Daoy (cell line): ENCODE results near the gene ATXN1. TPM values are rescaled to one million over a fixed set of nuclear protein-coding genes. Genes with fewer than 3 reads are reported as not detected.

Source experiments
- DNase-seq: peaks from one replicate; pipeline ENCODE4 v3.0.0-alpha.2; 2015; ENCODE audit warnings: low read depth
- total RNA-seq: library from RNA; depleted of rRNA; stranded (reverse); fragments of >200 nt; shearing (Covaris generic); gene quantifications from 2 replicates; pipeline ENCODE4 v1.2.3, GENCODE V29; 2014

The ATXN1 gene
- total RNA-seq, 1 experiment from 2014 or later = 33.8 TPM

DNA sequence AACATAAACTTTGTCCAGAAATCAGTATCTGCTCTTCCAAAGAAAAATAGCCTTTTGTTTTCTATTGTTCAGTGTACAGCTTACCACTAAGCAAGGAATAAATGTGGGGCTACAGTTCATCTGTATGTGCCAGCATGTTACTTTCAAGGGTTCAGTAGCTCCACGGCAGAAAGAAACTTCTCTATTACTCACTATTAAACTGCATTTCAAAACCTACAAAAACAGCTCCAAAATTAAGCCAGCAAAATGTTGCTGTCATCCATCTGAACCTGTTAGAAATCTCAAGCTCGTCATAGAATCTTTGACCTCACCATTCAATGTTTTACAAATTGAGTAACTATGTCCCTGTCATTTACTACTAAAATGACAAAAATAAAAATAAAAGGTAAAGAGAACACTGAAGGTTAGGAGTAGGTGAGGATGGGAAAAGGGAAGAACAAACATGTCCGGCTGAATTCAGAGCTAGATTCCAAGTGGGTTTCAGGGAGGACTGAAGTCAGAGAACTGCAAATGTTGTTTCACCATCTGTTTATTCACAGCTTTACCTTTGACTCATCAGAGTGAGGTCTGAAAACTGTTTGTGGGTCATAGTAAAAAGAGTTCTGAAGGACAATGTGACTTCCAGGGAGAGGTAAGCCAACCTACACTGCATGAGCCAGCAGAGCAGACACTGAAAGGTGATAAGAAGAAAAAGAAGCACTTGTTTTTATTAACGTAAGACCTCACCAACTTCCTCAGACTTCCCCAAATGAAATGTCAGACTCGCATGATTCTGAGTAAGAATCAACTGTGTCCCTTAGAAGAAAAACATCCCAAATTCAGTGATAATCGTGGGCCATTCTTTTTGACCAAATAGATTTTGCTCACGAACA, 62.0 kb downstream of the ATXN1 start:
- peak; percentile 63 for DNase-seq

DNA sequence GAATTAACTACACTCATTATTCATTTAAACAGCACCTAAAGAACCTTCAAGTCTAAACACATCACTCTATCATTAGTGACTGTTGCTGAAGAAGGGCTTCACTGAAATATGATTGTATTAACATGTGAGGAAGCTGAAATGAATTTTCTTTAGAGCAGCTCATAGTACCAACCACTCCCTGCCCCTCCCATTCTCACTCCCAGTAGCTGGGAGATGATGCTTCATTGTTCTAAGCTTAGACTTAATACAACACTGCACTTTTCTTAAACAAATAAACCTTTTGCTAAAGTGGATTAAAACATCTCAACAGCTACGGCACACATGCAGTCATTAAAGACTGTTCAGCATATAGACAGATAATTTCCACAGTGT, 63.1 kb downstream of the ATXN1 start:
- peak; percentile 32 for DNase-seq

DNA sequence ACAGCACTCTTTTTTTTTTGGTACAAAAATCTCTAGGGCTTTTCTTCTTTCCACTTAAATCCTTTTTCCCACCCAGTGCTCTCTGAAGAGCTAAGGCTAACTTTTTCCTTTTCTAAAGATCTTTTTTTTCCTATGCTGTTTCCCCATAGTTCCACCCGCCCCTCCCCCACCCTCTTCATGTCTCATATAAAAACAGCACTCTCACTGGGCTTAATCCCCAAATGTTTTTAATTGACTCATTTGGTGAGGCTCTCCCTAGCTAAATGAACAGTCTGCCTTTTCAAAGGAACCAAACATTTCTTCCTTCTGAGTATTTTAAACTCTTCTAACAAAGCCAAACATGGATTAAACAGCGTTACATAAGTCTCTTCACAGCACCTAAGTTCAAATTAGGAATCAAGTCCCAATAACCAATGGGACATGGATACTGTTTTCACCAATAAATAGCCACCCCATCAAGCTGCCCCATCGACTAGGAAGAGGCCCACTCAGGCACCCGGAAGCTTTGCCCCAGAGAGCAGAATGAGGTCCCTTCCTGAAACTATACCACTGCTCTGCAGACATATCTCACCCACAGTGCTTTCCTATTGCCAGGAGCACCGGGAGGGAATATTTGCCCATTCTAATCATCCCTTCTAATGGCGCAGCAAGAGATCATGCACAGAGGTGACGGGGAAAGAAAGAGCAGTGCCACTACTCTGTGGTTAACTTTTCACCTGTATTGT, 63.7 kb downstream of the ATXN1 start:
- peak; percentile 21 for DNase-seq

DNA sequence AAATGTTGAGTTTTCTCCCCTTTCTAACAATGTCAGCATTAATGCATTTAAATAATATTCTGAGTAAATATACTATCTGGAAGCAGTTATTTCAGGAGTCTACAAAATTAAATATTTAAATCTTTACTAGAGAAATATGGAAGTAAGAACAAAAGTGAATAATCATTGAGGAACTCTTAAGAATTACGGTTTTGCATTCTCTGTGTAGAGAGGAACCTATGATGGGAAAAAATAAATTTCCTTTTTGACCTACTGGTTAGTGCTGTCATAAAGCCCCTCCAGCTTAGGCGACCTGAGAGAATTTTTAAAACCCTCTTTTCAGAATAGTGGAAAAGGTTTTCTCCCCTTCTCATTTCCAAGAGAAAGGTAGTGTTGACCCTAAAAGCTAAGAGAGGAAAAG, 64.8 kb downstream of the ATXN1 start:
- DNase-seq = no peak

DNA sequence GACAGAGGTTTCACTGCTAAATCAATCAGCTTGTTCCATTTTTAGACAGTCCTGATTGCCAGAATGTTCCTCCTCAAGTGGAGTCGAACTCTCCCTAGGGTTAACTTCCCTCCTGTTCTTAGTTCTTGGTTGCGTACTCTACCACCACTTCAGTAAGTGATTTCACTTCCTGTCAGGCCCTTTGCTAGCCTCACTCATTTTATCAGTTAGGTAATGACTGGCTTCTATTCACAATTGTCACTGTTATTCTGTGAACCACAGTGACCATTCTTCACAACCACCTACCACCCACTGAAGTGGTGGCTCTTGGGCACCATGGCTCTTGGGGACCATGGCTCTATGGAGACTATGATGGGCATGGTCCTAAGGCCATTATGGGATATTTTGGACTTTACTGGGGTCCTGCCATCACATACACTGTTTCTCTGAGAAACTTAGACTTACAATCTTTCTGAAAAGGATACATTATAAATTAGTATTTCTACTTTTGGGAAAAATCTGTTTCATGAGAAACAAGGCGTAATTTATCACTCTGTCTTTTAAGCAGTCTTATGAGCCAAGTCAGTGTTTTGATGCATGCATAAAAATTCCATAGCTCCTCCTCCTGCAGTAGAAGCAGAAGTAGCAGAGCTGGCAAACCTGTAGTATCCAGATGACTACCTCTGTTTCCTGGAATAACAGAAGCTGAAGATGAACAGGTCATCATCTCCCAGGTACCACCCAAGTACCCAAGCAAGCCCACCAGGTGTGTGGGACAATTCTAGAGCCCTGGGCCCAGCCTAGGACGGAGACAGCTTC, 66.3 kb downstream of the ATXN1 start:
- no peak for DNase-seq

DNA sequence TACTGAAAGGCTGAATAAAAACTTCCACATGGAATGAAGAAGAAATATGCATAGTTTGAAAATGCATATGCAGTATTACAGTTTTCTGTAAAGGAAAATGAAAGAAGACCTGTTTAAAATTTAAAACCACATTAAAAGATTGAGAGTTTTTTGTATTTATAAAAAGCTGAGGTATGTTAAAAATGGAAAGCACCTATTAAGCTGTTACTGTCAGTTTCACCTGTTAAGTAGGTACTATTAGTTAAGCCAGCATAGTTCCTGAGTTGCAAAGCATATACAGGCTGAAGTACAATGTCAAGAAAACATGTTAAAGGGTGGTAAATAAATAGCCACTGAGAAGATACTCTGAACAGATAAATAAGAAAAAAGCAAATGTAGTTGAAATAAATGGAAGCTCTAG, 69.9 kb downstream of the ATXN1 start:
- no peak for DNase-seq

DNA sequence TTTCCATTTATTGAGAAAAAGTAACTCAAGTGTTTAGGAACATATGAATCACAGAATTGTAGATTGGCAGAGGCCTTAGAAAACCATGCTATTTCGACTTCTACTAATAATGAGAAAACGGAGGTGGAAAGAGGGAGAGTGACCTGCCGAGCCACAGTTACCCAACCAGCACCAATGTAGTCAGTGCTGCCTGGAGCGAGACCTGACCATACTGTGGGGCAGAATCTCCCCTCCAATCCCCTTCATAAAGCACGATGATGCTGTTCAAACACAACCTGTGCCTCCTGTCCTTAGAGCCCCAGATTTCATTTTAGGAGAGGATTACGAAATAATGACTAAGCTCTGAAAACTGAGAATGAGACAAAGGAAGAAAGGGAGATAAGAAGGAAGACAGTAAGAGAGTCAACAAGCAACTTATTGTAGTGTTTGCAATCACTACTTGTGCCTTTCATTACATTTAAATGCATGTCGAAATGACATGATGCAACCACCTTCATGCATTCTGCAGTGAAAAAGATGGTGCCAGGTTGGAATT, 70.6 kb downstream of the ATXN1 start:
- no peak for DNase-seq

DNA sequence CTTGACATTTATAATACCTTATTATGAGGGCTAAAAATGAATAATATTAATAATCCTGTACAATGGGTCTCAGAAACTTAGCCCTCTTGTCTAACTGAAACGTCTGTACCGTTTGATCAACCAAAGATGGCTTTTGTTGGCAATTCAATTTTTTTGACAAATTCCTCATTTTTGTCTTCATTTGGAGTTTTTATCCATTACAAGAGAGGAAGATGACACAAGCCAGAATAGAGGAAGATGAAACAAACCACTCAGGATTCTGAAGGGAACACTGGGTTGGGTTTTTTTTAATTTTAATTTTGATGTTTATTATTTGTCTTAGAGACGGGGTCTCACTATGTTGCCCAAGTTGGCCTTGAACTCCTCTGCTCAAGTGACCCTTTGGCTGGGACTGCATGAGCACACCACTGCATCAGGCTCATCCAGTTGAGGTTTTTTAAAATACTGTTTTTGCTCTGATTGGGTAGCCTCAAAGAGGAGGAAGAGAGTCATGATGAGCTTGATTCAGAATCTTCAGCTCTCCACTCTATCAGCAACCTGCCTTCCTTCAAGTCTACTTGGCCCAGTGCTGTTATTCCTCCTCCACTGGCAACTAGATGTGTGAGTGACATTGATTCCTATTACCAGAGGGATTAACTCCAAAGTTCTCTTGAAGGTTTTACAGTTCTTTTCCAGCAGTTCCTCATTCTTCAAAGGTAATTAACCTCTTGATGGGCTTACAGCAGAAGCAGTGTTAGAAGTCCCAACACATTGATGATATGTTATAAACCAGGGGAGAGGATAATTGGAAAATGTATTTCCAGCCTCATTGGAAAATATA, 71.3 kb downstream of the ATXN1 start:
- DNase-seq = no peak

DNA sequence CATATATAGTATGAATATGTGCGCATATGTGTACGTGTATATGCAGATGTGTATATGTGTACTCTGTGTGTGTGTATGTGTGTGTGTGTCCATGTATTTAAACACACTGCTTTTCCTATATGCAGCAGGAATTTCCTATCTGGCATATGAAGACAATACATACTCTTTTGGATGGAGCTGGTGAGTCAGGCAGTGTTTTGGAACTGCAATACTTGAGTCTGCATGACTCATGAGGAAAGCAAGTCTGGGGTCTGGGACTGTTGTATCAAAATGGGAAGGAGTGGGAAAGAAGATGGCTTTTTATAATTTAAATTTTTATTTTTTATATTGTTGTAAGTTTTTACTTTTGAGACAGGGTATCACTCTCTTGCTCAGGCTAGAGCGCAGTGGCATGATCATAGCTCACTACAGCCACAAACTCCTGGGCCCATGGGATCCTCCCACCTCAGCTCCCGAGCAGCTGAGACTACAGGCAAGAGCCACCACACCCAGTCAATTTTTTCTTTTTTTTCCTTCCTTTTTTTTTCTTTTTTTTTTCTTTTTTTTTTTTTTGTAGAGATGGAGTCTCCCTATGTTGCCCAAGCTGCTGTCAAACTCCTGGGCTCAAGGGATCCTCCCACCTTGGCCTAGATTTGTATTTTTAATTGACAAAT, 72.2 kb downstream of the ATXN1 start:
- DNase-seq = peak; percentile 91

DNA sequence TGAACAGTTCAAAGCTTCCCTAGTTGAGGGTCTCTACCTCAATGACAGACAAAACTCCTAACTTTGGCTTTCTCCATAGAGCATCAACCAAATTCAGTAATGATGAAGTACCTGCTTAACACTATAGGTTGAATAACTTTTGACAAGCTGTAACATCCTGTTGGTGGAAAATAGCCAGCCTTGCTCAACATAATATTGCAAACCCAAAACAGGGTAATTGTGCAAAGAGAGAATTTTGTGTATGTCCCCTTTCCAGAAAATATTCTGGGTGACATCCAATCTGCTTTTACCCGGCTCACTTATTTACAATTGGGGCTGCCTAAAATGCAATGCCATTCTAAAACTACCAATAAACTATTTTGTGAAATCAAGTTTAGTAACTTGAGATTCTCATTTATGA, 72.8 kb downstream of the ATXN1 start:
- DNase-seq = no peak

DNA sequence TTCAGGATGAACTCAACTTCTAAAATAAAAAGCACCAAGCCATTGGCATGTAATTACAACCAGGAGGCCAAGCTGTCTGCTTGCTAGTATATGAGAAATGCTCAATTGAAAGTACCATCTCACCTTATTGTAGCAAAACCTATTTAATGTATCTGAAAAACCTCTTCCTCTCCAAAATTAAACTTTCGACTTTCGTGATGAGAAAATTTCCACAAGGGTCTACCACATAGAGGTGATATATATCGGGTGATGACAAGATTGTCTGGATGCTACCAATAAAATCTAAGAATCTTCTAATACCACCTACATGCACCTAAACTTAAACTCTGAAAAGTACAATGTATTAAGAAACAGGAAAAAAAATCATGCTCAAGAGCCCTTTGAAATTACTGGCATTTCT, 74.2 kb downstream of the ATXN1 start:
- no peak for DNase-seq

DNA sequence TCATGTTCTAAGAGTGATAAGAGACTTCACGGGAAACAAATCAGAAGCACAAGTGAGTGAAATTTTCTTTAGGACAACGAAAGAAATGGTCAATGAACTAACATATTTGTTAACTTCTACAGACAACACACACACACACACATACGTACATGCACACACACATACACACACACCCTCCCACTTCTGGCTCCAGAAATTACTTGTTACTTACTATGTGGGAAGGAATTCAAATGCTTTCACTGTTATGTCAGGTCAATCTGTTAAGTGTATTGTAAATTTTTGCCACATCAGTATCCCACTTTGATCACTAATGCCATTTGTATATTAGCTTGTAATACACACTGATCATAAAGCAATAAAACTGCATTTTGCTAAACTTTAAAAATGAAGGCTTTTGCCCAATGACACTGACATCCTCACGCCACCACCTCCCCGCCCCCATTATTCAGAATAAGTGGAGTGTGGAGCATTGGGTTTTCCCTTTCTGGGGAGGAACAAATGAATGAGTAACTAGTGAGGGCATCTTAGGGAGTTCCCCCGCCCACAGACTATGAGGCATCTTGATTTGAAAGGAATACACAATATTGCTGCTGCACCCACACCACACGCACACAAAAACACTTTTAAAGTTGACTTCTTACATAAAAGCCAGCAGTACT, 76.2 kb downstream of the ATXN1 start:
- peak; percentile 93 for DNase-seq

DNA sequence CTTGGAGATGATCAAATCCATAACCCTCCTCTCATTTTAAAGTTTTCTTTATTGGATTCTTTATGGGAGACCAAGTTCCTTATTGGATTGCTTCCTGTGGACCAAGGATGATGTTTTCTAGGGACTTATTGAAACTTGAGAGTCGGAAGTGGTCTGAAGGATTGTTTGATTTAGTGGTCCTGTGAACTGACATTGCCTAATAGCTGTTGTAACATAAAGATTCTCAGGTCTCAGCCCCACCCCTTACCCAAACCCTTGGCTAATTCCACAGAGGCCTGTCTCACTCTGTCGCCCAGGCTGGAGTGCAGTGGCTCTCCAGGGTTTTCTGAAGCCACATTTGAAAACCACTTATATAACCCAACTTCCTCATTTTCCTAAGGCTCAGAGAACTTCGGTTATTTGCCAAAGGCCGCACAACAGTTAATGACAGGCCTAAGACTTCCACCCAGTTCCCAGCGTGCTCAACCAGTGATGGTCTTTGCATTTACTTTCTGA, 77.0 kb downstream of the ATXN1 start:
- peak; percentile 90 for DNase-seq

DNA sequence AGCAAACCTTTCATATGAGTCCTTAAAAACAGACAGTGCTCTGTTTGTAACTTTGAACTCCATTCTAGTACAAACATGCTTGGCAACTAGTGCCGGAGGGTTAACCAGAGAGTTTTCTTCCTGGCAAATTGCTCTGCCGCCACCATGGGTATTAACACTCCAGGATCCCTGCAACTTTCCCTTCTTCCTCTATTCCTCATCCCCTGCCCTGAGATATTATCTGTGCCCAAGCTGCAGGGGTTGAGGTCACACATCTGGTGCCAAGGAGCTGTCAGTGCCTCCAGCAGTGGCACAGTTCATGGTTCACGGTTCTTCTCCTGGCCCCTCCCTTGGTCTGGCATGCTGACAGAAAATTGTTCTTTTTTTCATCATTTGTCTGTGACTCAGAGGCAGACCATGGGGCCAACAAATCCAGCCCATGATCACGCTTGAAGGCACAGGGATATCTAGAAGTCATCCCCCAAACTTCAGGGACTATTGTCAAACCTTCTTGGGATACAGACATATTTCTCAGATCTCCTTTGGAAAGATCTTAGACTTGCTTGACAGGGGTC, 77.5 kb downstream of the ATXN1 start:
- peak; percentile 96 for DNase-seq

DNA sequence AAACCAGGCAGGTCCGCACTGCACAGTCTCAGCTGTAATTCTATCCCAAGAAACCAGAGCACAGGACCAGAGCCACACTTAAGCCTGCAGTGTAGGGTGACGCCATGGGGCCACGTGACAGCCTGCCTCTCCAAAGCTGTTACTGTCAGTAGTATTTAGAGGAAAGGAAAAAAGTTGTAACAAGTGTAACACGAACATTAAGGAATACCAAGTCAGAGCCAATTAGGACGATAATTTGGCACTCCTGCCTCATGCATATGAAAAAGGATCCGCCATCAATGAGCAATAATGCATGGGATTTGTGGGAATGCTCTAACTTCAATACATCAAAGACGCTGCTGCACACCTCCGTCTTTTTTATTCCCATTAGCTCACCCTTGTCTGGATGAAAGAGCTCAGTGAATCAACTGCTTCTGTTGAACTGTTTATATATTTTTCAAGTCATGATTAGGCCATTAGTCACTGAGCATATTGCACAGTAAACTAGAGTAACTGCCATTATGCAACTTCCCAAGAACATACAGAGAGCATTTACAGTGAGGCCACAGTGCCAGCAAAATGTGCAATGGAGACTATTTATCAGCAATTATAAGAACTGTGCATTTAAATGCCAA, 79.9 kb downstream of the ATXN1 start:
- DNase-seq = peak; percentile 90

DNA sequence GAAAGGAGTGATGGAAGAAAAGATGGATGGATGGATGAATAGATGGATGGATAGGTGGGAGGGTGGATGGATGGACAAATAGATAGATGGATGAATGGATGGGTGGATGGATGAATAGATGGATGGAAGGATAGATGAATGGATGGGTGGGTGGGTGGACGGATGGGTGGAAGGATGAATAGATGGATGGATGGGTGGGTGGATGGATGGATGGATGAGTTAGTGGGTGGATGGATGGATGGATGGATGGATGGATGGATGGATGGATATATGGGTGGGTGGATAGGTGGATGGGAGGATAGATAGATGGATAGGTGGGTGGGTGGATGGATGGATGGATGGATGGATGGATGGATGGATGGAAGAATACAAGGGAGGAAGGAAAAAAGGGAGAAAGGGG, 82.2 kb downstream of the ATXN1 start:
- DNase-seq = no peak

DNA sequence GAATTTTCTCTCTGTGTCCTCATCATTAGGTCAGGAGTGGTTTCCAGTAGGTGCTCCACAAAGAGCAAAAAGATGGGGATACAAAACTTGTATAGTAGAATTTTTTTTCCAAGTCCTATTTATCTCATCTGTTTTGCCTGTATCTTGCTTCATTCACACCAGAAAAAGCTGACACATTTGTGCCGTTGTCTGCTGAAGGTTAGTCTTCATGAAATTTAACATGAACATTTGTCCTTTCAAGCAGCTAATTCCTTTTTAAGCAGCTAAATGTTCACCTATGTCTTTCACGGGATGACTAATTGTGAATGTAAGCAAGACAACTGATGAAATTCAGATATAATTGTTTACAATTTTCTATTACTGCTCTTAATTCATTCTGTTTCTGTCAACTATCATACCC, 83.8 kb downstream of the ATXN1 start:
- no peak for DNase-seq

DNA sequence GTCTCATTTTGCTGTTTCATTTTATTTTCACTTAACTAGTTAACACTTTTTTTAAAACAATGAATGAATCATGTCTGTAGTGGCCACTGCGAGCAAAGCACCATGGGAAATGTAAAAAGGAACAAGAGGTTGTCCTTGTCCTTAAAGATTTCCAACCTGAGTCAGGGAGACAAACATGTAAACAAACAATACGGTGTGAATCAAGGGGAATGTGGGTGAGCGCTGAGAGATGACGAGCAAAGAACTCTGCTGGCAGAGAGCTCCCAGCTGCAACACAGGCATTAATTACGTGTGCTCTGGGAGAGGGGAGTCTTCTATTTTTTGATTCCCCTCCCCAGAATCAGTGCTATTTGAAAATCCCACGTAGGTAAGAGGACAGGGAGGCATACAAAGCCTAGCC, 84.3 kb downstream of the ATXN1 start:
- DNase-seq = peak; percentile 65

DNA sequence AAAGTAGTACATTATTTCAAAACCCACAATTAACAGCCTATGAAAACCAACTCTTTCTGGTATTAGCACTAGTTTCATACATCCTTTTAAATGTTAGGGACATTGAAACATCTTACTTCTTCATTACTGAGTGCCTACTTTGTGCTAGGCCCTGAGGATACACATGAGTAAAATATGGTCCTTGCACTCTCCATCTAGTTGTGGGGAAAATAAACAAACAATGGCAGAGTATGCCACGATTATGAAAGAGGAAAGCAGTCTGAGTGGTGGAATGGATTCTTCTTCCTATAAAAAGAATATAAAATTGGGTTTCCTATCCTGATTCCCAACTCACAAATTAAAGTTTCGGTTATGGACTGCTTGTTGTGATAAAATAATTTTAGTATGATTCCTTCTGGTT, 84.9 kb downstream of the ATXN1 start:
- no peak for DNase-seq
